DOHH2 (cell line): ENCODE data around the gene EBP.

Source experiments
- EZH2phosphoT487 ChIP-seq: fragments of 200-600 bp; sonication (generic); IDR thresholded peaks from 2 replicates; pipeline ENCODE4 v1.6.1; 2017; ENCODE audit warnings: borderline replicate concordance, mild to moderate bottlenecking, antibody characterized with exemption, low read length, moderate library complexity, mixed read lengths
- TF ChIP-seq, protein P1 (sequence below): fragments of 200-600 bp; sonication (generic); IDR thresholded peaks from one replicate; pipeline ENCODE4 v1.5.1; 2014; ENCODE audit warnings: antibody characterized with exemption, mild to moderate bottlenecking, low read depth, low read length; ENCODE audit not compliant: poor library complexity, severe bottlenecking

DNA sequence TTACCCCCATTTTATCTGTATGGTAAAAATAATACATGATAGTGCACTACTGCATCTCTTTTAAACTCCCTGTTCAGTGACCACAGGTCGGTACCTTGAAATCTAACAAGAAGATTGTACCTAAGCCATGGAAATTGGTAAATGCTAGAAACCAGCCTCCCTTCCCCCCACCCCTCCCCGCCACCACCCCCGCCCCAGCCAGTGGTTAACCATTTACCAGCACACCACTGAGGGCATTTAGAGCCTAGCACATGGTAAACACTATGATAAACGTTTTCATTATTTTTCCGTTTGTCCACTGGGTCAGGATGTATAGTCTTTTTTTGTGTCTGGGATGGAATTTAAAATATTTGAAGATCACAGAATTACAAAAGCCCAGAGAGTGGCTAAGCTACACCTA lies 46.3 kb upstream of the EBP start:
- TF ChIP-seq, protein P1, sequence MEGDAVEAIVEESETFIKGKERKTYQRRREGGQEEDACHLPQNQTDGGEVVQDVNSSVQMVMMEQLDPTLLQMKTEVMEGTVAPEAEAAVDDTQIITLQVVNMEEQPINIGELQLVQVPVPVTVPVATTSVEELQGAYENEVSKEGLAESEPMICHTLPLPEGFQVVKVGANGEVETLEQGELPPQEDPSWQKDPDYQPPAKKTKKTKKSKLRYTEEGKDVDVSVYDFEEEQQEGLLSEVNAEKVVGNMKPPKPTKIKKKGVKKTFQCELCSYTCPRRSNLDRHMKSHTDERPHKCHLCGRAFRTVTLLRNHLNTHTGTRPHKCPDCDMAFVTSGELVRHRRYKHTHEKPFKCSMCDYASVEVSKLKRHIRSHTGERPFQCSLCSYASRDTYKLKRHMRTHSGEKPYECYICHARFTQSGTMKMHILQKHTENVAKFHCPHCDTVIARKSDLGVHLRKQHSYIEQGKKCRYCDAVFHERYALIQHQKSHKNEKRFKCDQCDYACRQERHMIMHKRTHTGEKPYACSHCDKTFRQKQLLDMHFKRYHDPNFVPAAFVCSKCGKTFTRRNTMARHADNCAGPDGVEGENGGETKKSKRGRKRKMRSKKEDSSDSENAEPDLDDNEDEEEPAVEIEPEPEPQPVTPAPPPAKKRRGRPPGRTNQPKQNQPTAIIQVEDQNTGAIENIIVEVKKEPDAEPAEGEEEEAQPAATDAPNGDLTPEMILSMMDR: no peak
- TF ChIP-seq EZH2phosphoT487: no peak
